Choroid plexus epithelial cell (primary cell): ENCODE measurements around the gene SLF2.

Source experiments
- DNase-seq: peaks from one replicate; pipeline ENCODE4 v3.0.0-alpha.2; 2010; ENCODE audit warnings: low read depth
- H3K4me3 ChIP-seq: 2 replicates; pipeline ENCODE4 v1.5.1; 2011; ENCODE audit warnings: low read depth, mild to moderate bottlenecking, control low read depth, low read length, moderate library complexity
- CTCF ChIP-seq: conservative IDR thresholded peaks from 2 replicates; pipeline ENCODE4 v1.5.1; 2011; ENCODE audit warnings: low read depth, mild to moderate bottlenecking, control low read depth, inconsistent platforms, low read length, moderate library complexity

SLF2 gene

GRCh38 chr10:100911472-100911871, 1.3 kb upstream of the SLF2 start:
- no peak for TF ChIP-seq CTCF
- H3K4me3 ChIP-seq = no peak overlapping the region
- no peak for DNase-seq

- DNase-seq = peak; percentile 61
- no peak for TF ChIP-seq CTCF
- peak overlapping the region; percentile 95 for H3K4me3 ChIP-seq
Measured at GRCh38 chr10:100912013-100912604, 654 bp upstream of the SLF2 start.

GRCh38 chr10:100913470-100913865, 705 bp downstream of the SLF2 start:
- H3K4me3 ChIP-seq = peak overlapping the region; percentile 95
- DNase-seq = no peak
- no peak for TF ChIP-seq CTCF

GRCh38 chr10:100917071-100917470, 4.3 kb downstream of the SLF2 start:
- no peak for TF ChIP-seq CTCF
- H3K4me3 ChIP-seq = no peak overlapping the region
- DNase-seq = no peak

GRCh38 chr10:100923580-100923979, 10.8 kb downstream of the SLF2 start:
- no peak for TF ChIP-seq CTCF
- no peak overlapping the region for H3K4me3 ChIP-seq
- no peak for DNase-seq

GRCh38 chr10:100927266-100927665, 14.5 kb downstream of the SLF2 start:
- no peak overlapping the region for H3K4me3 ChIP-seq
- no peak for TF ChIP-seq CTCF

GRCh38 chr10:100928039-100928438, 15.3 kb downstream of the SLF2 start:
- no peak for DNase-seq
- TF ChIP-seq CTCF = no peak
- H3K4me3 ChIP-seq = no peak overlapping the region

More at GRCh38 chr10:100927266-100927665, 14.5 kb downstream of the SLF2 start:
- DNase-seq = no peak
